ENCODE measurements around the gene CPNE9. TPM values are rescaled to one million over a fixed set of nuclear protein-coding genes. Genes with fewer than 3 reads are reported as not detected.
"Not testable (repeated sequence)": the region's sequence is repeated elsewhere in the genome, so short reads cannot be mapped to it uniquely, and the experiment has no call there.

The CPNE9 gene
- total and polyA plus RNA-seq, 8 donors: 0.15 to 0.40 (median 0.25) TPM; not detected in 2

GRCh38 chr3:9770276-9770812 lies 66.7 kb downstream of the CPNE9 start:
- H3K27me3 ChIP-seq: no peaks in the 10 kb centered on the region
- no peaks in the 10 kb centered on the region for H3K9me3 ChIP-seq
- intact Hi-C loops (cut with DNase I): no loop called here
- H3K4me3 ChIP-seq: peak overlapping the region; percentile 63 to 89
- TF ChIP-seq CTCF (IDR thresholded peaks at IDR 0.05): no peak
- peaks cover 0 to 7% of the 10 kb centered on the region in 2 donors for H3K36me3 ChIP-seq
- DNase-seq (peak in 3 of 4 donors; percentile 77 to 89 (median 86)), ATAC-seq (peak; percentile 22)
- H3K4me1 ChIP-seq: peaks cover 12 to 46% of the 10 kb centered on the region in 2 donors
- peak overlapping the region; percentile 69 for H3K27ac ChIP-seq

- peaks cover 12 to 46% of the 10 kb centered on the region in 2 donors for H3K4me1 ChIP-seq
- H3K27ac ChIP-seq; H3K4me3 ChIP-seq; H3K36me3 ChIP-seq; intact Hi-C loops (cut with DNase I); ATAC-seq; DNase-seq; H3K27me3 ChIP-seq; H3K9me3 ChIP-seq: not testable (repeated sequence)
These were observed 67.4 kb downstream of the CPNE9 start for GRCh38 chr3:9771007-9771406.

- intact Hi-C loops (cut with DNase I): no loop called here
- Histone ChIP-seq H3K27ac (no peak overlapping the region), H3K4me3 (no peak overlapping the region), H3K36me3 (peaks cover 0 to 19% of the 10 kb centered on the region in 2 donors), H3K9me3 (no peaks in the 10 kb centered on the region), H3K27me3 (no peaks in the 10 kb centered on the region), H3K4me1 (peaks cover 3 to 46% of the 10 kb centered on the region in 2 donors)
- DNase-seq (no peak), ATAC-seq (no peak)
- TF ChIP-seq CTCF (IDR thresholded peaks at IDR 0.05): no peak
These were observed 73.5 kb downstream of the CPNE9 start for GRCh38 chr3:9776896-9777693.

GRCh38 chr3:9777694-9778021 lies 74.0 kb downstream of the CPNE9 start:
- DNase-seq (no peak), ATAC-seq (no peak)
- no peak overlapping the region for H3K4me3 ChIP-seq
- no peak for TF ChIP-seq CTCF (IDR thresholded peaks at IDR 0.05)
- peaks cover 0 to 25% of the 10 kb centered on the region in 2 donors for H3K36me3 ChIP-seq
- no peaks in the 10 kb centered on the region for H3K27me3 ChIP-seq
- intact Hi-C loops (cut with DNase I): no loop called here
- H3K4me1 ChIP-seq: peaks cover 3 to 52% of the 10 kb centered on the region in 2 donors
- H3K9me3 ChIP-seq: no peaks in the 10 kb centered on the region
- no peak overlapping the region for H3K27ac ChIP-seq

- H3K27me3 ChIP-seq: no peaks in the 10 kb centered on the region
- H3K9me3 ChIP-seq: no peaks in the 10 kb centered on the region
- DNase-seq (no peak), ATAC-seq (peak; percentile 36)
- H3K4me3 ChIP-seq: no peak overlapping the region
- peak overlapping the region in 1 of 2 donors; percentile 88 for H3K27ac ChIP-seq
- no peak for TF ChIP-seq CTCF (IDR thresholded peaks at IDR 0.05)
- H3K36me3 ChIP-seq: peaks cover 0 to 32% of the 10 kb centered on the region in 2 donors
- intact Hi-C loops (cut with DNase I): no loop called here
- peaks cover 3 to 53% of the 10 kb centered on the region in 2 donors for H3K4me1 ChIP-seq
These were observed 74.8 kb downstream of the CPNE9 start for GRCh38 chr3:9778143-9779074.
